HG03521 (cell line): ENCODE measurements around the gene PGP.

Source experiments
- ATAC-seq: cut with Tn5 transposase; IDR thresholded peaks from one replicate; pipeline ENCODE4 v1.9.1; 2021; ENCODE audit warnings: mild to moderate bottlenecking, moderate library complexity; ENCODE audit not compliant: unreplicated experiment

PGP gene

GRCh38 chr16:2167068-2167638 lies 47.5 kb downstream of the PGP start:
- ATAC-seq: no peak

GRCh38 chr16:2166263-2167067 lies 48.2 kb downstream of the PGP start:
- no peak for ATAC-seq

DNA sequence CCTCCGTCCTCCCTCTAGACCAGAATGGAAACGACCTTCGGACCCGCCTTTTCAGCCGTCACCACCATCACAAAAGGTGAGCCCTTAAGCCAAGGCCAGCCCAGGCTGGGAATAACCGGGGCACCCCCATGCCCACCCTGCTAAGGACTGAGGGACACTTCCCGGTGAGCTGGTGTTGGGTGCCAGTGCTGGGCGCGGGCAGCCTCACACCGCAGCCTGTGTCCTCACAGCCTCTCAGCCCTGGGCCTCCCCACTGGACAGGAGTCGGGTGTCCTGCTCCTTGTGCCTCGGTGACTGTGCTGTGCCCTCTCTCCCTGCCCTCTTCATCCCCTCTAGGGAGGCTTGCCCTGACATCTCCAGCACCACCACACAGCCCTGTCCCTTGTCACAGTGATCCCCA lies 48.8 kb downstream of the PGP start:
- no peak for ATAC-seq

DNA sequence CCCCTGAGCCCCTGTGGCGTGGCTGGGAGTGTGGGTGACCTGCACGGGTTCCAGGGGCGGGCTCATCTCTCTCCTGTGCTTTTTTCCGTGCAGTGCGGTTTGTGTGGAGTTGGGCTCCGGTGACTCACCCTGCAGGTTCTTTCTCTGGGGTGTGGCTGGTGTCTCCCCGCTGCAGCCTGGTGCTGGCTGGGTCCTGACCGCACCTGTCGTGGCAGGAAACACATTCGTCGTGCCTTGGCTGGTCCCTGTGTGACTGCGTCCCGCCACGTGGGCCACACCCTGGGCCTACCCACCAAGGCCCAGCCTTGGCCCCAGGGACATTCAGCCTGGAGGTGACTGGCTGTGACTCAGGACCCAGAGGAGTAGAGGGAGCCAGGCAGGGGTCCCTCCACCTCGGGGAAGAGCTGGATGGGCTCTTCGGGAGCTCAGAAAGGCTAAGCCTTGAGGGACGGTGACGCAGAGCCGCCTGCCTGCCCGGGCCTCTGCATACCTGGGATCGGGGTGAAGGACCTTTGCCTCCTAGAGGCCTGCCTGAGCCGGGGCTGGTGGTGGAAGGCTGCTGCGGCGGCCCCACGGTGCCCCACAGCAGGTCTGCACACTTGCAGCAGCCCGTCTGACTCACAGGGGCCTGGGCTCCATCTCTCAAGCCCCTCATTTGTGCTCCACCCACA lies 51.3 kb downstream of the PGP start:
- ATAC-seq: no peak

DNA sequence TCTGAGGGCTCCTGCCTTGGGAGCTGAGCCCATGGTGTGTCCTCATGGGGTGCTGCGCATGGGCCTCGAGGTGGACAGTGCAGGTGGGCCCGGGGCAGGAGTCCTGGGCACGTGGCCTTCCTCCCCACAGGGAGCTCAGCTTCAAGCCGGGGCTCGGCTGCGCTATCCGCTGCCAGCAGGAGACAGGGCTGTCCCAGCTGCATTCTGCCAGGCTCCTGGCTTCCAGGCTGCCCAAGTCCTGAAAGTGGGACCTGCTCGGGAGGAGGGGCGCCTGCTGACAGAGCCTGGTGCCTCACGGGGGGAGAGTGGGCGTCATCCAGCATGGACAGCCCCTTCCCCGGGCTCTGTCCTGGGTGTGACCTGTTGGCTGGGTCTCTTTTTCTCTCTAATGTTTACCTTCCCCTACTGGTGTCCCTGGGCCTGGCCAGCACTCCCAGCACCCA lies 51.9 kb downstream of the PGP start:
- no peak for ATAC-seq

DNA sequence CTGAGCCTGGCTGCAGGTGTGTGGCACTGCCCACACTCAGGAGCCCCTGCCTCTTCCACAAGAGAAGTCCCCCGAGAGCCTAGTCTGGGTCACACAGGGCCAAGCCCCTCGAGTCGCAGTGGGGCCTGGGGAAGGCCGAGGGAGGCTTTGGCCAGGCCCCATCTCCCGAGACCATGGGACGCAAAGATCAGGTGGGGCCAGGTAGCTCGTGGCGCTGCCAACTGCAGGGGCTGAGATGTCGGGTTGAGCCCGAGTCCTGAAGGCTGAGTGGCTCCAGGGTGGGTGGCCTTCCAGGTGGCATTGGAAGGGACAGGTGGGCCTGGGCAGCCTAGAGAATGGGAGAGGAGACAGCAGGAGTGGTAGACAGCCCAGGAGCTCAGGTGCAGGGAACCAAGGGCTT lies 52.7 kb downstream of the PGP start:
- no peak for ATAC-seq
